B cell (primary cell): Measurements from ENCODE around the gene COLGALT1.

Experiments used
- CTCF ChIP-seq: fragments of 200-600 bp; IDR thresholded peaks from one replicate; pipeline ENCODE4 v1.8.0; 2022; ENCODE audit warnings: antibody characterized with exemption, mild to moderate bottlenecking
- EZH2 ChIP-seq: IDR thresholded peaks from 2 replicates; pipeline ENCODE4 v1.6.1; 2012; ENCODE audit warnings: borderline replicate concordance, low read depth, mild to moderate bottlenecking, moderate library complexity, low read length; ENCODE audit not compliant: insufficient read depth, poor library complexity, severe bottlenecking

- no peak for TF ChIP-seq EZH2
- no peak for TF ChIP-seq CTCF
Observed at GRCh38 chr19:17555929-17556813, 722 bp downstream of the COLGALT1 start.
